Measurements from ENCODE around the gene STK39.

The STK39 gene

DNA sequence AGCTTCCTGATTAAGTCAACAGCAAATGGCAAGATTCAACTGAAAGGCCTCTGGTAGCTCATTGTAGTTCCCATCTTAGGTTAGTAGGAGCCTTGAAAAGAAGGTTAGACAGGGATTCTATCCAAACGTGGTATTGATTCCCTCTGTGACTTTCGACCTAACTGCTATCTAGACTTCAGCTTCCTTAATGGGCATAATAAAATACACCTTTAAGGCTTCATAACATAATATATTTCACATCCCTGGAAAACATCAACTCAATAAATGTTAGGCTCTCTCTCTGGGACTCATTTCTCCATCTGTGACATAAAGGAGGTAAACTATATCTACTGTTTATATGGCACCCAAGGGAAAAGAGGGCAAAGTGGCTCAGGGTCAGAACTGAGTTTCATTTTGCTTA lies 60.9 kb downstream of the STK39 start:
- no peak for TF ChIP-seq ZFX (IDR thresholded peaks at IDR 0.05)
- TF ChIP-seq, protein P1, sequence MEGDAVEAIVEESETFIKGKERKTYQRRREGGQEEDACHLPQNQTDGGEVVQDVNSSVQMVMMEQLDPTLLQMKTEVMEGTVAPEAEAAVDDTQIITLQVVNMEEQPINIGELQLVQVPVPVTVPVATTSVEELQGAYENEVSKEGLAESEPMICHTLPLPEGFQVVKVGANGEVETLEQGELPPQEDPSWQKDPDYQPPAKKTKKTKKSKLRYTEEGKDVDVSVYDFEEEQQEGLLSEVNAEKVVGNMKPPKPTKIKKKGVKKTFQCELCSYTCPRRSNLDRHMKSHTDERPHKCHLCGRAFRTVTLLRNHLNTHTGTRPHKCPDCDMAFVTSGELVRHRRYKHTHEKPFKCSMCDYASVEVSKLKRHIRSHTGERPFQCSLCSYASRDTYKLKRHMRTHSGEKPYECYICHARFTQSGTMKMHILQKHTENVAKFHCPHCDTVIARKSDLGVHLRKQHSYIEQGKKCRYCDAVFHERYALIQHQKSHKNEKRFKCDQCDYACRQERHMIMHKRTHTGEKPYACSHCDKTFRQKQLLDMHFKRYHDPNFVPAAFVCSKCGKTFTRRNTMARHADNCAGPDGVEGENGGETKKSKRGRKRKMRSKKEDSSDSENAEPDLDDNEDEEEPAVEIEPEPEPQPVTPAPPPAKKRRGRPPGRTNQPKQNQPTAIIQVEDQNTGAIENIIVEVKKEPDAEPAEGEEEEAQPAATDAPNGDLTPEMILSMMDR (conservative IDR thresholded peaks at IDR 0.05), result no peak
- no peak overlapping the region for H3K27ac ChIP-seq

DNA sequence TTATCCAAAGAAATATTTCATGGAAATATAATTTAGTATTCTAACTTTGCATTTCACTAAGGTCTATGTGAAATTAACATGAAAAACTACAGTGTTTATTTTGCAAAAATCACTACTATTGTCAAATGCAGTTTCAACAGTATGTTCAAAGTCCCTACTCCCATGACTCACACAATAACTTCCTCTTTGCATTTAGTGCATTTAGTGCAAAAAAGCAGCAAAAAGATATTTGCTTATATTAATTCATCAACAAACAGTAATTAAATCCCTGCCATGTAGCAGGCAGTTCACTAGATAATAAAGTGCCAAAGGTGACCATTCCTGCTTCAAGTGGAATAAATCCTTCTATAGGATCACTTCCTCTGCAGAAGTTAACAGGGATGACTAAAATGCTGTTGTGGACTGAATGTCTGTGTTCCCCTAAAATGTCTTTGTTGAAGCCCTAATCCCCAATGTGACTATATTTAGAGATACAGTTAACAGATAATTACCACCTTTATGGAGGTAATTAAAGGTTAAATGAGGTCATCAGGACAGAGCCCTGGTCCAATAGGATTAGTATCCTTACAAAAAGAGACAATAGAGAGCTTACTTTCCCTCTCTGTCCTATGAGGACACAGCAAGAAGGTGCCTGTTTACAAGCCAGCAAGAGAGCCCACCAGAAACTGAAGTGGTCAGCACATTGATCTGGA lies 61.7 kb downstream of the STK39 start:
- TF ChIP-seq, protein P1 (conservative IDR thresholded peaks at IDR 0.05), result no peak
- TF ChIP-seq ZFX (IDR thresholded peaks at IDR 0.05), result no peak
- H3K27ac ChIP-seq, result no peak overlapping the region

DNA sequence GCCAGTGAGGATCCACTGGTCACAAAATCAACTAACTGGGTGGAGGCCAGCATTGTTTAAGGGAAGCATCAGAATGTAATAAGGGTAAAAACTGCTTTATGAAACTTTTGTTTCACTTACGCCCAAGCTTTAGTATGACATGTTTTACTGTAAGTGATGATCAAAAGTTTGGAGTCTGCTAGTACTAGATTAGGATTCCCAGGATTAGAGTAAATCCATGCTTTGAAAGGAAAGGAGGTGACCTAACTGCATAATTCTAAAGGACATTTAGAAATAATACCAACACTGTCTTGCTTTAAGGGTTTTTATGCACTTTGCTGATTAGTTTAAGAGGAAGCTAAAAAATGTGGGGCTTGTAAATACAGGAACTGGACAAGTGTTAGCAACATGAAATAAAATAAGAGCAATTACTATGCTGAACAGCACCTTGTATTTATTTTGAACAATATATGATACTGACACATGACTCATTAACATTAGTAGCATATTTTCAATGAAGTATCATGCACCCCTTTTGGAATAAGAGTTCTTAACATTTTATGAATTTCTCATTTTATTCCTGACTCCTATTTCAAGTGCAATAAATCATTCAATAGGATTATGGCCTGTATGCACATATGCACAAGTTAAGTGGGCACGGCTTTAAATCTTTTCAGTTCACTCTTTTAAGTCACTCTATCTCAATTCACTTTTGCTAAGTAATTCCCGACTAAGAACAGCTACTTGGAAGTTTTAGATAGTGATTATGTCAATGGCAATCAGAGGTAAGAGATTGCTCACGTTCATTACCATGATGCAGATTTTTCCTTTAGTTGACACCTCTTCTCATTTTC lies 62.5 kb downstream of the STK39 start:
- no peak overlapping the region for H3K27ac ChIP-seq
- TF ChIP-seq, protein P1 (conservative IDR thresholded peaks at IDR 0.05), result no peak
- no peak for TF ChIP-seq ZFX (IDR thresholded peaks at IDR 0.05)

DNA sequence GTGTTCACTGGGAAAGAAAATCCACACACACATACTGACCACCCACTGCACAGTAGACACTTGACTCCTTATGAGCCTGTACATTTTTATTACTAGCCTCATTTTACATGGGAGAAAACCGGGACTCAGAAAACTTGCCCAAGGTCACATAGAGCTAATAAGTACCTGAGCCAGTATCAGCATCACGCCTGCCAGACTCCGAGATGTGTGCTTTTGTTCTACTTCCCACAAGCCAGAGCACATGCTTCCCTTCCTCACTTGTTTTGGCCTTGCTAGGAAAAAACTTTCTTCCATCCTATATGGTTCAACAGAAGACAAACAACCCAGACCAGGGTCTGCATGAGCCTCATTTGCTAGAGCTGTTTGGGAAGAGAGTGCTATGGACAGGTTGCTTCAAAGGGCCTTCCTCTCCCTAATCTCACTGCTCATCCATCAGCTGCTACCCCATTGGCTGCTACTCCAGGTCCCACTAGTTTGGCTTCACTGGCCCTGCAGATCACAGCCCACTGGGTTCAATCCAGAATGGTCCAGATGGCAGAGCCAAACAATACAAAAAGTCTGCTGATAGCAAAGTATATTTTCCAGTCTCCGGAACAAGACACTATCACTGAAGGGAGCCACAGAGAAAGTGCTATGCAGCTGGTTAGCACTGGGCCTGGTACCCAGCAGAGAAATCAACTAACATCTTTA lies 63.9 kb downstream of the STK39 start:
- H3K27ac ChIP-seq, result no peak overlapping the region
- TF ChIP-seq, protein P1 (conservative IDR thresholded peaks at IDR 0.05), result no peak

DNA sequence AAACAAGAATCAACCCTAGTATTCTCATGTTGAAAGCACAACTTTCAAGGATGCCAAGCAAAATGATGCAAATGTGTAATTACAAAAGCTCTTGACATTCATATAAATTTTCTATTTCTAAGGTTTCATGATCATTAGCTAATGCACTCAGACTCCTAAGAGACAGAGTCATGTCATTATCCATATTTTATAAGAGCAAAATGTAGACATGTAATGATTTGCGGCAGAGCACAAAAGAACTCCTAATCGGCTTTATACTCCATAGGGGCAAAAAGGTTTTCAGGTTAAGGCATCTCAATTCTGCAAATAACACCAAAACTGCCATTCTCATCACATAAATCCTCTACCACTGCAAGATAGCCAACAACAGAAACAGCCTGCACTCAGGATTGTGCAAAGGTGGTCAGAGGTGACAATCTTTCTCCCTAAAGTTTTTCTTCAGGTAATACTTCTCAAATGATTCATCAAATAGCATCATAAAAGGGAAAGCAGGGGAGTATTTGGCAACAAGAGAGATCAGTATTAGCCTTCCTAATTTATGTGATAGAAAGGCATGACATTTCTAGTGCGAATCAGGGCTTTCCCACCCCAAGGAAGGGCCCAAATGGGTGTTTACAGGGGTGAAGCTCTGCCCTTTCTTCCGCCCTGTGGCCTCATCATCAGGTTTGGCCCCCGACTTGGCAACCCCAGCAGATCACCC lies 64.7 kb downstream of the STK39 start:
- TF ChIP-seq ZFX (IDR thresholded peaks at IDR 0.05), result no peak
- TF ChIP-seq, protein P1 (conservative IDR thresholded peaks at IDR 0.05), result no peak
- no peak overlapping the region for H3K27ac ChIP-seq

DNA sequence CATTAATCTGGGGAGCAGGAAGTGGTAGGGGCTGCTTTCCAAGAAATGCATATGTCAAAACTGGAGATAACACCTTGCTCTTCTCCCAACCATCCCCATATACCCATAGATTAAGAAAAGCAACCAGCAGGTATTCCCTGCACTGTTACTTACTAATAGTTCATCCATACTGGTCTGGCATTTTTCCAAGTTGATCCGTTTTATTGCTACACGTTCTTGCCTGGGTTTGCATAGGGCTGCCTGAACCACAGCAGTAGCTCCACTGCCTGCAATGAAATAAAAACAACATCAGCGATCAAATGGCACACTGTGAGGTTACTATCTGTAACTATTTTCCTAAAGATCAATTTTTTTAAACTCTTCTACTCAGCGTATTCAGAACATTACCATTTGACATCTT lies 65.6 kb downstream of the STK39 start:
- TF ChIP-seq ZFX (IDR thresholded peaks at IDR 0.05), result no peak
- TF ChIP-seq, protein P1 (conservative IDR thresholded peaks at IDR 0.05), result no peak
- H3K27ac ChIP-seq, result no peak overlapping the region; the same call in 1 of the 2 replicates

Data from C4-2B (cell line).